GM12872 (cell line): ENCODE results near the gene MAN1A1.

Source experiments
- TF ChIP-seq, protein P1 (sequence below): IDR thresholded peaks from 3 replicates; pipeline ENCODE4 v1.5.1; 2011; ENCODE audit warnings: low read depth, mild to moderate bottlenecking, low read length, moderate library complexity; ENCODE audit not compliant: insufficient read depth

Gene MAN1A1

DNA sequence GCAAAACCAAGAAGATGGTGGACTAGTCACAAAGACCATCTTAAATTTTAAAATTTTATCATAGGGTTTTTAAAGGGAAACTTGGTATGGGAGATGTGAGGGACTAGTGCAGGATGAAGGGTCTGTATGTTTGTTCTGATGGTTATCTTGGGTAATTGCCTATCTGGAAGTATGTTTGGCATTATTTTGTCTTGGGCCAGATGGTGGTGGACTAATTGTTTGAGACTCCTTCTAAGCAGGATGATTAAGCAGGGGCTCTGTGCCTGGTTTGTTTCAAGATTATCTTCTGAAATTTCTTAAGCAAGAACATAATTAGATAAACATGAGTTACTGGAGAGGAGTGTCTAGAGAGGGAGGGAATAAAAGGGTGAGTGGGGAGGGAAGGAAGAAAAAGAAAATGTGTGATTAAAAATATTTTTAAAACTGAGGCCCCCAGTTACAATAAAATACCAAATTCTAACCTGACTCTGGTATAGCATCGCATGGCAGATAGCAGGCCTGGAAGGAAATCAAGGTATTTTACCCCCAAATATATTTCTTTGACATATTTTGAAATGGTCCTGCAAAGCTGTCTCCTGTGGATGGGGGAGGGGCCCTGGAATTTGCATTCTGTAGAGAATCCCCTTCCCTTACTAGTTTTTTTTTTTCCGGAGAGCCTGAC lies 221.2 kb downstream of the MAN1A1 start:
- TF ChIP-seq, protein P1, sequence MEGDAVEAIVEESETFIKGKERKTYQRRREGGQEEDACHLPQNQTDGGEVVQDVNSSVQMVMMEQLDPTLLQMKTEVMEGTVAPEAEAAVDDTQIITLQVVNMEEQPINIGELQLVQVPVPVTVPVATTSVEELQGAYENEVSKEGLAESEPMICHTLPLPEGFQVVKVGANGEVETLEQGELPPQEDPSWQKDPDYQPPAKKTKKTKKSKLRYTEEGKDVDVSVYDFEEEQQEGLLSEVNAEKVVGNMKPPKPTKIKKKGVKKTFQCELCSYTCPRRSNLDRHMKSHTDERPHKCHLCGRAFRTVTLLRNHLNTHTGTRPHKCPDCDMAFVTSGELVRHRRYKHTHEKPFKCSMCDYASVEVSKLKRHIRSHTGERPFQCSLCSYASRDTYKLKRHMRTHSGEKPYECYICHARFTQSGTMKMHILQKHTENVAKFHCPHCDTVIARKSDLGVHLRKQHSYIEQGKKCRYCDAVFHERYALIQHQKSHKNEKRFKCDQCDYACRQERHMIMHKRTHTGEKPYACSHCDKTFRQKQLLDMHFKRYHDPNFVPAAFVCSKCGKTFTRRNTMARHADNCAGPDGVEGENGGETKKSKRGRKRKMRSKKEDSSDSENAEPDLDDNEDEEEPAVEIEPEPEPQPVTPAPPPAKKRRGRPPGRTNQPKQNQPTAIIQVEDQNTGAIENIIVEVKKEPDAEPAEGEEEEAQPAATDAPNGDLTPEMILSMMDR: no peak

DNA sequence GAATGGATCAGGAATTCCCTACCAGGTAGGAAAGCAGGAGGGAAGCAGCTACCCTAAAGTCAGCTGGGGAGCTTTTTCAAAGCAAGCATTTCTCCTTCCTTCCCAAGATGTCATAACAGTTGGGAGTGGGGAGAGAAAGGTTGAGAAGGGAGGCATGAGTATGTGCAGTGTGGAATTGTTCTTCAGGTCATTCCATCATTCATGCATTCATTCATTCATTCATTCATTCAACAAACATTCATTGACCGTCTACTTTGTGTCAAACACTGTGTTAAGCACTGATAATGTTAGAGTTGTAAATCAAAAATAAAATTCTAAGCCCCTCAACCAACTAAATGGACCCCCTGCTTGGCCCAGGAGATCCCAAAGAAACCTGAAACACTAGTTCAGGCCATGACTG lies 221.9 kb downstream of the MAN1A1 start:
- TF ChIP-seq, protein P1: no peak
